HEK293 (cell line): ENCODE measurements around the gene WNT5B.

Experiments used
- MZF1 ChIP-seq: fragments of 450-650 bp; formaldehyde crosslinking; IDR thresholded peaks from 2 replicates; pipeline ENCODE4 v1.5.1; 2017; ENCODE audit warnings: missing biosample characterization, missing genetic modification characterization, borderline replicate concordance
- PRDM1 ChIP-seq: fragments of 450-650 bp; formaldehyde crosslinking; IDR thresholded peaks from 2 replicates; pipeline ENCODE4; 2016; ENCODE audit warnings: missing biosample characterization, missing genetic modification characterization
- SALL2 ChIP-seq: fragments of 450-650 bp; formaldehyde crosslinking; IDR thresholded peaks from 2 replicates; pipeline ENCODE4 v1.5.0; 2017; ENCODE audit warnings: missing biosample characterization, mild to moderate bottlenecking, missing genetic modification characterization, borderline replicate concordance
- SP3 ChIP-seq: fragments of 450-650 bp; formaldehyde crosslinking; IDR thresholded peaks from 2 replicates; pipeline ENCODE4 v1.5.1; 2016; ENCODE audit warnings: missing biosample characterization, missing genetic modification characterization
- ZFP37 ChIP-seq: fragments of 450-650 bp; formaldehyde crosslinking; IDR thresholded peaks from 2 replicates; pipeline ENCODE4 v1.5.1; 2016; ENCODE audit warnings: missing biosample characterization, missing genetic modification characterization
- ZIC2 ChIP-seq: fragments of 450-650 bp; formaldehyde crosslinking; IDR thresholded peaks from 2 replicates; pipeline ENCODE4 v1.5.1; 2016; ENCODE audit warnings: missing biosample characterization, missing genetic modification characterization
- ZNF140 ChIP-seq: fragments of 450-650 bp; formaldehyde crosslinking; IDR thresholded peaks from 2 replicates; pipeline ENCODE4 v1.5.1; 2016; ENCODE audit warnings: missing biosample characterization, missing genetic modification characterization
- ZNF266 ChIP-seq: fragments of 450-650 bp; formaldehyde crosslinking; IDR thresholded peaks from 2 replicates; pipeline ENCODE4 v1.5.1; 2016; ENCODE audit warnings: missing biosample characterization, missing genetic modification characterization, low read depth
- ZNF335 ChIP-seq: fragments of 450-650 bp; formaldehyde crosslinking; conservative IDR thresholded peaks from 2 replicates; pipeline ENCODE4 v1.5.1; 2016; ENCODE audit warnings: missing biosample characterization, missing genetic modification characterization
- ZNF341 ChIP-seq: fragments of 450-650 bp; formaldehyde crosslinking; IDR thresholded peaks from 2 replicates; pipeline ENCODE4; 2016; ENCODE audit warnings: low read depth, missing biosample characterization, missing genetic modification characterization
- ZNF394 ChIP-seq: fragments of 450-650 bp; formaldehyde crosslinking; IDR thresholded peaks from 2 replicates; pipeline ENCODE4 v1.5.1; 2016; ENCODE audit warnings: missing biosample characterization, missing genetic modification characterization, mild to moderate bottlenecking, moderate library complexity, borderline replicate concordance
- ZNF501 ChIP-seq: fragments of 450-650 bp; formaldehyde crosslinking; IDR thresholded peaks from 2 replicates; pipeline ENCODE4 v1.5.1; 2016; ENCODE audit warnings: missing biosample characterization, missing genetic modification characterization
- ZNF561 ChIP-seq: fragments of 450-650 bp; IDR thresholded peaks from 2 replicates; pipeline ENCODE4 v1.5.1; 2018; ENCODE audit warnings: missing biosample characterization, missing genetic modification characterization, borderline replicate concordance
- ZNF792 ChIP-seq: fragments of 450-650 bp; formaldehyde crosslinking; IDR thresholded peaks from 2 replicates; pipeline ENCODE4 v1.5.1; 2016; ENCODE audit warnings: missing biosample characterization, missing genetic modification characterization
- TF ChIP-seq, protein P1 (sequence below): fragments of 450-650 bp; formaldehyde crosslinking; optimal IDR thresholded peaks from 2 replicates; pipeline ENCODE3; 2016; ENCODE audit warnings: missing biosample characterization, mild to moderate bottlenecking, missing genetic modification characterization
- TF ChIP-seq, protein P2 (sequence below): fragments of 450-650 bp; formaldehyde crosslinking; IDR thresholded peaks from 2 replicates; pipeline ENCODE4 v1.5.1; 2017; ENCODE audit warnings: missing biosample characterization, missing genetic modification characterization
- TF ChIP-seq, protein P3 (sequence below): fragments of 450-650 bp; formaldehyde crosslinking; IDR thresholded peaks from 2 replicates; pipeline ENCODE4 v1.5.1; 2016; ENCODE audit warnings: missing biosample characterization, missing genetic modification characterization
- TF ChIP-seq, protein P4 (sequence below): fragments of 450-650 bp; formaldehyde crosslinking; IDR thresholded peaks from 2 replicates; pipeline ENCODE4 v1.5.1; 2016; ENCODE audit warnings: missing biosample characterization, missing genetic modification characterization
- TF ChIP-seq, protein P5 (sequence below): fragments of 450-650 bp; formaldehyde crosslinking; conservative IDR thresholded peaks from 2 replicates; pipeline ENCODE4 v1.5.1; 2016; ENCODE audit warnings: low read depth, missing biosample characterization, missing genetic modification characterization
- TF ChIP-seq, protein P6 (sequence below): fragments of 450-650 bp; formaldehyde crosslinking; IDR thresholded peaks from 2 replicates; pipeline ENCODE4 v1.5.1; 2017; ENCODE audit warnings: missing biosample characterization, missing genetic modification characterization
- TF ChIP-seq, protein P7 (sequence below): fragments of 450-650 bp; formaldehyde crosslinking; IDR thresholded peaks from 2 replicates; pipeline ENCODE4 v1.5.1; 2016; ENCODE audit warnings: missing biosample characterization, missing genetic modification characterization

Gene WNT5B

DNA sequence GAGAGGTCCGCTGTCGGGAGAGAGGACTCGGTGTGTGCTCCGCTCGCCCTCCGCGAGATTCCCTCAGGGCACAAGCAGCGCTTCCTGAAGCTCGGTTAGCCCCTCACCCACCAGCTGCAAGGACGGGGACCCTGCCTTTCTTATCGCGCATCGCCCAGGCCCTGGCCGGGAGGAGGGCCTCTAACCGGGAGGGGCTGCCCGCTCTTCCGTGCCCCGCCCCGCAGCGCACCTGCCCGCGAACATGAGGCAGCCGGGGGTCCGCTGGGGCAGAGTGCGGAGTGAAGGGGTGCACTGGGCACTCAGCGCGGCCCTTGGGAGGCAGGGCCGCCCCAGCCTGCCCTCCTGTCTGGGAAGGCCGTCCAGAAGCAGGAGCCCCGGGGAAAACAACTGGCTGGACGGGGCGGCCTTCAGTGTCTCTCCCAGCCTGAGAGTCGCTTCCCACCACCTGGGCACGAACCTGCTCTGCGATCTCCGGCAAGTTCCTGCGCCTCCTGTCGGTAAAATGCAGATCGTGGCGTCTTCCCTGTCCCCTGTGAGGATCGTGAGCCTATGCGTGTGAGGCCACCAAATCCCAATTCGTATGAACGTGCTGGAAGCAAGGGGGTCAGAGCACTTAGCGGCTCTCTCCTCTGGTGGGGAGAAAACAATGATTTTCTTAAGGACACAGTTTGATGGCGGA lies 33.9 kb downstream of the WNT5B start (continued):
- TF ChIP-seq, protein P1, sequence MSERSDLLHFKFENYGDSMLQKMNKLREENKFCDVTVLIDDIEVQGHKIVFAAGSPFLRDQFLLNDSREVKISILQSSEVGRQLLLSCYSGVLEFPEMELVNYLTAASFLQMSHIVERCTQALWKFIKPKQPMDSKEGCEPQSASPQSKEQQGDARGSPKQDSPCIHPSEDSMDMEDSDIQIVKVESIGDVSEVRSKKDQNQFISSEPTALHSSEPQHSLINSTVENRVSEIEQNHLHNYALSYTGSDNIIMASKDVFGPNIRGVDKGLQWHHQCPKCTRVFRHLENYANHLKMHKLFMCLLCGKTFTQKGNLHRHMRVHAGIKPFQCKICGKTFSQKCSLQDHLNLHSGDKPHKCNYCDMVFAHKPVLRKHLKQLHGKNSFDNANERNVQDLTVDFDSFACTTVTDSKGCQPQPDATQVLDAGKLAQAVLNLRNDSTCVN: peak; percentile 27
- TF ChIP-seq ZNF341 (peak; percentile 96), PRDM1 (tag by site-specific recombination) (no peak), MZF1 (tag by site-specific recombination) (no peak), ZFP37 (tag by site-specific recombination) (peak; percentile 75; the same call in 1 of the 2 replicates), ZNF561 (tag by site-specific recombination) (peak; percentile 71; the same call in 1 of the 2 replicates), SP3 (tag by site-specific recombination) (peak; percentile 69), ZNF501 (tag by site-specific recombination) (peak; percentile 56; the same call in 1 of the 2 replicates), ZNF335 (tag by site-specific recombination) (peak; percentile 22; the same call in 1 of the 2 replicates), ZNF394 (tag by site-specific recombination) (no peak), ZNF792 (0 out of 2 replicates have a peak, but pooled peaks have one; percentile 55), ZNF266 (tag by site-specific recombination) (no peak), ZNF140 (tag by site-specific recombination) (no peak), ZIC2 (tag by site-specific recombination) (peak; percentile 10; the same call in 1 of the 2 replicates), SALL2 (tag by site-specific recombination) (no peak)
- TF ChIP-seq, protein P2, sequence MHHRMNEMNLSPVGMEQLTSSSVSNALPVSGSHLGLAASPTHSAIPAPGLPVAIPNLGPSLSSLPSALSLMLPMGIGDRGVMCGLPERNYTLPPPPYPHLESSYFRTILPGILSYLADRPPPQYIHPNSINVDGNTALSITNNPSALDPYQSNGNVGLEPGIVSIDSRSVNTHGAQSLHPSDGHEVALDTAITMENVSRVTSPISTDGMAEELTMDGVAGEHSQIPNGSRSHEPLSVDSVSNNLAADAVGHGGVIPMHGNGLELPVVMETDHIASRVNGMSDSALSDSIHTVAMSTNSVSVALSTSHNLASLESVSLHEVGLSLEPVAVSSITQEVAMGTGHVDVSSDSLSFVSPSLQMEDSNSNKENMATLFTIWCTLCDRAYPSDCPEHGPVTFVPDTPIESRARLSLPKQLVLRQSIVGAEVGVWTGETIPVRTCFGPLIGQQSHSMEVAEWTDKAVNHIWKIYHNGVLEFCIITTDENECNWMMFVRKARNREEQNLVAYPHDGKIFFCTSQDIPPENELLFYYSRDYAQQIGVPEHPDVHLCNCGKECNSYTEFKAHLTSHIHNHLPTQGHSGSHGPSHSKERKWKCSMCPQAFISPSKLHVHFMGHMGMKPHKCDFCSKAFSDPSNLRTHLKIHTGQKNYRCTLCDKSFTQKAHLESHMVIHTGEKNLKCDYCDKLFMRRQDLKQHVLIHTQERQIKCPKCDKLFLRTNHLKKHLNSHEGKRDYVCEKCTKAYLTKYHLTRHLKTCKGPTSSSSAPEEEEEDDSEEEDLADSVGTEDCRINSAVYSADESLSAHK (tag by site-specific recombination): no peak
- TF ChIP-seq, protein P3, sequence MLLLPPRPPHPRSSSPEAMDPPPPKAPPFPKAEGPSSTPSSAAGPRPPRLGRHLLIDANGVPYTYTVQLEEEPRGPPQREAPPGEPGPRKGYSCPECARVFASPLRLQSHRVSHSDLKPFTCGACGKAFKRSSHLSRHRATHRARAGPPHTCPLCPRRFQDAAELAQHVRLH: no peak
- TF ChIP-seq, protein P4, sequence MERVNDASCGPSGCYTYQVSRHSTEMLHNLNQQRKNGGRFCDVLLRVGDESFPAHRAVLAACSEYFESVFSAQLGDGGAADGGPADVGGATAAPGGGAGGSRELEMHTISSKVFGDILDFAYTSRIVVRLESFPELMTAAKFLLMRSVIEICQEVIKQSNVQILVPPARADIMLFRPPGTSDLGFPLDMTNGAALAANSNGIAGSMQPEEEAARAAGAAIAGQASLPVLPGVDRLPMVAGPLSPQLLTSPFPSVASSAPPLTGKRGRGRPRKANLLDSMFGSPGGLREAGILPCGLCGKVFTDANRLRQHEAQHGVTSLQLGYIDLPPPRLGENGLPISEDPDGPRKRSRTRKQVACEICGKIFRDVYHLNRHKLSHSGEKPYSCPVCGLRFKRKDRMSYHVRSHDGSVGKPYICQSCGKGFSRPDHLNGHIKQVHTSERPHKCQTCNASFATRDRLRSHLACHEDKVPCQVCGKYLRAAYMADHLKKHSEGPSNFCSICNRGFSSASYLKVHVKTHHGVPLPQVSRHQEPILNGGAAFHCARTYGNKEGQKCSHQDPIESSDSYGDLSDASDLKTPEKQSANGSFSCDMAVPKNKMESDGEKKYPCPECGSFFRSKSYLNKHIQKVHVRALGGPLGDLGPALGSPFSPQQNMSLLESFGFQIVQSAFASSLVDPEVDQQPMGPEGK (tag by site-specific recombination): peak; percentile 83
- TF ChIP-seq, protein P5, sequence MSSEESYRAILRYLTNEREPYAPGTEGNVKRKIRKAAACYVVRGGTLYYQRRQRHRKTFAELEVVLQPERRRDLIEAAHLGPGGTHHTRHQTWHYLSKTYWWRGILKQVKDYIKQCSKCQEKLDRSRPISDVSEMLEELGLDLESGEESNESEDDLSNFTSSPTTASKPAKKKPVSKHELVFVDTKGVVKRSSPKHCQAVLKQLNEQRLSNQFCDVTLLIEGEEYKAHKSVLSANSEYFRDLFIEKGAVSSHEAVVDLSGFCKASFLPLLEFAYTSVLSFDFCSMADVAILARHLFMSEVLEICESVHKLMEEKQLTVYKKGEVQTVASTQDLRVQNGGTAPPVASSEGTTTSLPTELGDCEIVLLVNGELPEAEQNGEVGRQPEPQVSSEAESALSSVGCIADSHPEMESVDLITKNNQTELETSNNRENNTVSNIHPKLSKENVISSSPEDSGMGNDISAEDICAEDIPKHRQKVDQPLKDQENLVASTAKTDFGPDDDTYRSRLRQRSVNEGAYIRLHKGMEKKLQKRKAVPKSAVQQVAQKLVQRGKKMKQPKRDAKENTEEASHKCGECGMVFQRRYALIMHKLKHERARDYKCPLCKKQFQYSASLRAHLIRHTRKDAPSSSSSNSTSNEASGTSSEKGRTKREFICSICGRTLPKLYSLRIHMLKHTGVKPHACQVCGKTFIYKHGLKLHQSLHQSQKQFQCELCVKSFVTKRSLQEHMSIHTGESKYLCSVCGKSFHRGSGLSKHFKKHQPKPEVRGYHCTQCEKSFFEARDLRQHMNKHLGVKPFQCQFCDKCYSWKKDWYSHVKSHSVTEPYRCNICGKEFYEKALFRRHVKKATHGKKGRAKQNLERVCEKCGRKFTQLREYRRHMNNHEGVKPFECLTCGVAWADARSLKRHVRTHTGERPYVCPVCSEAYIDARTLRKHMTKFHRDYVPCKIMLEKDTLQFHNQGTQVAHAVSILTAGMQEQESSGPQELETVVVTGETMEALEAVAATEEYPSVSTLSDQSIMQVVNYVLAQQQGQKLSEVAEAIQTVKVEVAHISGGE (tag by site-specific recombination): no peak
- TF ChIP-seq, protein P6, sequence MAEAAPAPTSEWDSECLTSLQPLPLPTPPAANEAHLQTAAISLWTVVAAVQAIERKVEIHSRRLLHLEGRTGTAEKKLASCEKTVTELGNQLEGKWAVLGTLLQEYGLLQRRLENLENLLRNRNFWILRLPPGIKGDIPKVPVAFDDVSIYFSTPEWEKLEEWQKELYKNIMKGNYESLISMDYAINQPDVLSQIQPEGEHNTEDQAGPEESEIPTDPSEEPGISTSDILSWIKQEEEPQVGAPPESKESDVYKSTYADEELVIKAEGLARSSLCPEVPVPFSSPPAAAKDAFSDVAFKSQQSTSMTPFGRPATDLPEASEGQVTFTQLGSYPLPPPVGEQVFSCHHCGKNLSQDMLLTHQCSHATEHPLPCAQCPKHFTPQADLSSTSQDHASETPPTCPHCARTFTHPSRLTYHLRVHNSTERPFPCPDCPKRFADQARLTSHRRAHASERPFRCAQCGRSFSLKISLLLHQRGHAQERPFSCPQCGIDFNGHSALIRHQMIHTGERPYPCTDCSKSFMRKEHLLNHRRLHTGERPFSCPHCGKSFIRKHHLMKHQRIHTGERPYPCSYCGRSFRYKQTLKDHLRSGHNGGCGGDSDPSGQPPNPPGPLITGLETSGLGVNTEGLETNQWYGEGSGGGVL: peak; percentile 58; the same call in 1 of the 2 replicates
- TF ChIP-seq, protein P7, sequence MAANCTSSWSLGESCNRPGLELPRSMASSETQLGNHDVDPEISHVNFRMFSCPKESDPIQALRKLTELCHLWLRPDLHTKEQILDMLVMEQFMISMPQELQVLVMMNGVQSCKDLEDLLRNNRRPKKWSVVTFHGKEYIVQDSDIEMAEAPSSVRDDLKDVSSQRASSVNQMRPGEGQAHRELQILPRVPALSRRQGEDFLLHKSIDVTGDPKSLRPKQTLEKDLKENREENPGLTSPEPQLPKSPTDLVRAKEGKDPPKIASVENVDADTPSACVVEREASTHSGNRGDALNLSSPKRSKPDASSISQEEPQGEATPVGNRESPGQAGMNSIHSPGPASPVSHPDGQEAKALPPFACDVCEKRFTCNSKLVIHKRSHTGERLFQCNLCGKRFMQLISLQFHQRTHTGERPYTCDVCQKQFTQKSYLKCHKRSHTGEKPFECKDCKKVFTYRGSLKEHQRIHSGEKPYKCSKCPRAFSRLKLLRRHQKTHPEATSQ (tag by site-specific recombination): no peak
